Gastroesophageal sphincter (tissue), 3 donors: ENCODE measurements around the gene MYO15A.

Experiments
- CTCF ChIP-seq, 4 experiments: fragments of 200-600 bp in 2 of 4; fragments of 450-650 bp in 2 of 4; sonication (generic) in 1 of 4; IDR thresholded peaks; one replicate each; pipeline ENCODE4 v1.5.1; 2017 to 2019; ENCODE audit warnings: antibody characterized with exemption in 4 of 4, mild to moderate bottlenecking in 2 of 4, moderate library complexity in 2 of 4
- EP300 ChIP-seq: sonication (generic); formaldehyde crosslinking; IDR thresholded peaks from one replicate; pipeline ENCODE4 v1.6.1; 2017; ENCODE audit warnings: antibody characterized with exemption, mild to moderate bottlenecking
- POLR2A ChIP-seq, 2 donors: fragments of 450-650 bp; IDR thresholded peaks; one replicate each; pipeline ENCODE4 v1.6.1; 2017; ENCODE audit warnings: antibody characterized with exemption in 2 of 2, mild to moderate bottlenecking in 2 of 2, moderate library complexity in 1 of 2
- POLR2AphosphoS5 ChIP-seq: sonication (generic); formaldehyde crosslinking; IDR thresholded peaks from one replicate; pipeline ENCODE4 v1.6.1; 2017; ENCODE audit warnings: antibody characterized with exemption

GRCh38 chr17:18187821-18188761 is 79.5 kb downstream of the MYO15A start:
- TF ChIP-seq EP300 = no peak
- TF ChIP-seq CTCF (IDR thresholded peaks at IDR 0.05) = no peak
- TF ChIP-seq POLR2A (IDR thresholded peaks at IDR 0.05) = no peak
- peak; percentile 39 for TF ChIP-seq POLR2AphosphoS5
